ENCODE data around the gene NDUFS4. TPM values are rescaled to one million over a fixed set of nuclear protein-coding genes. Genes with fewer than 3 reads are reported as not detected.

NDUFS4 gene
- total and polyA plus RNA-seq, 2 of the 4 experiments (the other 2 are of a cell fraction): 34.2 to 70.1 TPM

- POLR2A ChIA-PET (ENCODE audit: unreplicated experiment): interaction anchor here (0.5 kb wide), 1 partner anchor 33 kb away, joined by 3 read pairs; no protein-coding TSS in a partner anchor
- no peak overlapping the region for H2BK120ac ChIP-seq (ENCODE audit: low read depth, low read length)
- no peak overlapping the region for H3K4me3 ChIP-seq (ENCODE audit: insufficient read depth, low read depth, low read length)
- in situ Hi-C loops (cut with MboI; ENCODE audit: low sequenced_read_pairs) (no loop called here), intact Hi-C loops (cut with micrococcal nuclease) (no loop called here), dilution Hi-C loops (cut with HindIII; ENCODE audit: low sequenced_read_pairs, unreplicated experiment) (no loop called here)
- CTCF ChIA-PET: no interaction called here
- peaks cover 8% of the 10 kb centered on the region for H3K27me3 ChIP-seq (ENCODE audit: control insufficient read depth, insufficient read depth, low read length)
- H2BK15ac ChIP-seq (ENCODE audit: low read depth, low read length): no peak overlapping the region
- no peak overlapping the region for H4K91ac ChIP-seq (ENCODE audit: insufficient read depth, low read depth, low read length)
- H2AK9ac ChIP-seq (replicated peaks; ENCODE audit: low read depth, low read length, poor library complexity): no peak overlapping the region
- H3K9ac ChIP-seq (ENCODE audit: low read depth, low read length): no peak overlapping the region
- DNase-seq (no peak), ATAC-seq (ENCODE audit: low read depth) (no peak)
- H3K9me1 ChIP-seq (ENCODE audit: insufficient read depth, low read length): no peaks in the 10 kb centered on the region
- H3K27ac ChIP-seq (ENCODE audit: insufficient read depth, low read length): no peak overlapping the region
- H2AK5ac ChIP-seq (ENCODE audit: low read depth, low read length): no peak overlapping the region
- H3K4me1 ChIP-seq (ENCODE audit: control insufficient read depth, insufficient read depth, low read length): no peaks in the 10 kb centered on the region
- H3K23ac ChIP-seq (ENCODE audit: low read depth, low read length): no peak overlapping the region
- H4K20me1 ChIP-seq (ENCODE audit: insufficient read depth, low read length): no peaks in the 10 kb centered on the region
- H3K56ac ChIP-seq (ENCODE audit: extremely low read depth, insufficient read depth, low read length): no peak overlapping the region
- H3K36me3 ChIP-seq (ENCODE audit: control insufficient read depth, insufficient read depth, low read length): no peaks in the 10 kb centered on the region
- no peak overlapping the region for H2AFZ ChIP-seq (replicated peaks; ENCODE audit: low read length, poor library complexity)
- no peak overlapping the region for H2BK5ac ChIP-seq (ENCODE audit: low read depth, low read length, poor library complexity, severe bottlenecking)
- no peak for TF ChIP-seq CEBPB (IDR thresholded peaks at IDR 0.05; ENCODE audit: low read depth, low read length)
- no peak for TF ChIP-seq RCOR1 (IDR thresholded peaks at IDR 0.05; ENCODE audit: insufficient replicate concordance, low read length)
- no peak for TF ChIP-seq RAD21 (IDR thresholded peaks at IDR 0.05; ENCODE audit: low read length)
- no peak for TF ChIP-seq SMC3 (IDR thresholded peaks at IDR 0.05; ENCODE audit: low read depth, low read length)
- no peak for TF ChIP-seq USF2 (IDR thresholded peaks at IDR 0.05; ENCODE audit: low read depth, low read length)
- TF ChIP-seq MAFK (IDR thresholded peaks at IDR 0.05; ENCODE audit: low read depth, low read length): no peak
- TF ChIP-seq MXI1 (IDR thresholded peaks at IDR 0.05; ENCODE audit: borderline replicate concordance, low read depth, low read length): no peak
- TF ChIP-seq MAZ (IDR thresholded peaks at IDR 0.05; ENCODE audit: borderline replicate concordance, low read depth, low read length): no peak
- TF ChIP-seq, protein P1, sequence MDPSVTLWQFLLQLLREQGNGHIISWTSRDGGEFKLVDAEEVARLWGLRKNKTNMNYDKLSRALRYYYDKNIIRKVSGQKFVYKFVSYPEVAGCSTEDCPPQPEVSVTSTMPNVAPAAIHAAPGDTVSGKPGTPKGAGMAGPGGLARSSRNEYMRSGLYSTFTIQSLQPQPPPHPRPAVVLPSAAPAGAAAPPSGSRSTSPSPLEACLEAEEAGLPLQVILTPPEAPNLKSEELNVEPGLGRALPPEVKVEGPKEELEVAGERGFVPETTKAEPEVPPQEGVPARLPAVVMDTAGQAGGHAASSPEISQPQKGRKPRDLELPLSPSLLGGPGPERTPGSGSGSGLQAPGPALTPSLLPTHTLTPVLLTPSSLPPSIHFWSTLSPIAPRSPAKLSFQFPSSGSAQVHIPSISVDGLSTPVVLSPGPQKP (IDR thresholded peaks at IDR 0.05; ENCODE audit: borderline replicate concordance, low read depth, low read length): no peak
- TF ChIP-seq POLR2A (IDR thresholded peaks at IDR 0.05; ENCODE audit: low read depth, low read length): no peak
- no peak for TF ChIP-seq RFX5 (IDR thresholded peaks at IDR 0.05; ENCODE audit: low read depth, low read length)
- no peak for TF ChIP-seq FOS (IDR thresholded peaks at IDR 0.05; ENCODE audit: low read depth, low read length)
- no peak overlapping the region for H3K14ac ChIP-seq (replicated peaks; ENCODE audit: low read depth, low read length)
- no CpG with 5 or more reads among the region's 1 CpG for WGBS, 2 experiments (ENCODE audit: extremely low coverage in 2 of 2, insufficient read length in 1 of 2)
- no peaks in the 10 kb centered on the region for H3K79me1 ChIP-seq (ENCODE audit: low read depth in 1 of 2, low read length in 2 of 2)
- H2BK20ac ChIP-seq (ENCODE audit: low read depth, low read length): no peak overlapping the region
- no peak overlapping the region for H4K8ac ChIP-seq (ENCODE audit: low read depth in 2 of 2, low read length in 2 of 2)
- H3K4me2 ChIP-seq (ENCODE audit: low read depth, low read length): no peak overlapping the region
- H4K5ac ChIP-seq (ENCODE audit: low read depth, low read length): no peak overlapping the region
- no peak overlapping the region for H3K4ac ChIP-seq (ENCODE audit: low read depth, low read length)
- H3K18ac ChIP-seq (ENCODE audit: low read depth, low read length): no peak overlapping the region
- BruUV-seq (replicated peaks): no TSS peak
- H3K9me3 ChIP-seq (ENCODE audit: control insufficient read depth, insufficient read depth, low read length): no peaks in the 10 kb centered on the region
Observed at GRCh38 chr5:53730943-53731342, 170.5 kb downstream of the NDUFS4 start.
